Naive thymus-derived CD8-positive, alpha-beta T cell (primary cell): ENCODE data around the gene CD226. TPM values are rescaled to one million over a fixed set of nuclear protein-coding genes. Genes with fewer than 3 reads are reported as not detected.

Experiments used
- ATAC-seq, 2 donors: fragments of 150-1000 bp; cut with Tn5 transposase in 1 of 2; sonication (Bioruptor Pico), chemical (Tn5 transposase) in 1 of 2; 1 replicate in 1 of 2; 2 replicates in 1 of 2; pipeline ENCODE4 v1.10.0; 2021; ENCODE audit warnings: mild to moderate bottlenecking in 2 of 2, moderate library complexity in 2 of 2
- POLR2A ChIA-PET: fragments of 350-600 bp; sonication (Branson Sonifier 250); formaldehyde crosslinking; loops from one replicate; lab custom pipeline; 2021; ENCODE audit warnings: antibody characterized with exemption; lab: Charles Lee
- DNase-seq, 10 donors: peaks; one replicate each; pipeline versions ENCODE4 v3.0.0 to v3.0.0-alpha.2; 2020 to 2022
- H3K27ac Mint-ChIP-seq, 10 donors: one replicate each; pipeline ENCODE4 v1.8.0; 2020 to 2022; ENCODE audit warnings: mild to moderate bottlenecking in 10 of 10, mixed read lengths in 10 of 10, moderate library complexity in 4 of 10, inconsistent platforms in 1 of 10
- H3K27me3 Mint-ChIP-seq, 5 donors: one replicate each; pipeline ENCODE4 v1.8.0; 2021 to 2022; ENCODE audit warnings: mixed read lengths in 5 of 5
- H3K36me3 Mint-ChIP-seq, 3 donors: one replicate each; pipeline ENCODE4 v1.8.0; 2020 to 2022; ENCODE audit warnings: mixed read lengths in 3 of 3, mild to moderate bottlenecking in 2 of 3, inconsistent platforms in 1 of 3
- H3K4me1 Mint-ChIP-seq, 4 donors: one replicate each; pipeline ENCODE4 v1.8.0; 2021 to 2022; ENCODE audit warnings: mixed read lengths in 4 of 4
- H3K4me3 Mint-ChIP-seq, 10 donors: one replicate each; pipeline ENCODE4 v1.8.0; 2020 to 2022; ENCODE audit warnings: mild to moderate bottlenecking in 10 of 10, mixed read lengths in 10 of 10, moderate library complexity in 6 of 10, inconsistent platforms in 1 of 10
- H3K9me3 Mint-ChIP-seq, 9 donors: one replicate each; pipeline ENCODE4 v1.8.0; 2020 to 2022; ENCODE audit warnings: mixed read lengths in 9 of 9, mild to moderate bottlenecking in 3 of 9, inconsistent platforms in 1 of 9, moderate library complexity in 1 of 9
- polyA plus RNA-seq, 3 donors: library from polyadenylated mRNA; unstranded; fragments of 300-500 nt; fragmentation: Illumina TruSeq; gene quantifications; one replicate each; pipeline ENCODE4 v1.2.3, GENCODE V29; 2021
- total RNA-seq, 8 experiments: library from RNA in 2 of 8; stranded (reverse) in 2 of 8; gene quantifications; one replicate each; pipeline ENCODE4 v1.2.3 and lab custom pipeline; 2021 to 2026

The CD226 gene
- 10 to 100 TPM; 24.6 to 26.1 TPM for total RNA-seq
- polyA plus RNA-seq = 10 to 100 TPM; 13.0 to 26.4 (median 15.6) TPM
- 16.3 to 72.4 (median 50.2) reads per million in 6 experiments for total RNA-seq (lab: John Stamatoyannopoulos, UW)

DNA sequence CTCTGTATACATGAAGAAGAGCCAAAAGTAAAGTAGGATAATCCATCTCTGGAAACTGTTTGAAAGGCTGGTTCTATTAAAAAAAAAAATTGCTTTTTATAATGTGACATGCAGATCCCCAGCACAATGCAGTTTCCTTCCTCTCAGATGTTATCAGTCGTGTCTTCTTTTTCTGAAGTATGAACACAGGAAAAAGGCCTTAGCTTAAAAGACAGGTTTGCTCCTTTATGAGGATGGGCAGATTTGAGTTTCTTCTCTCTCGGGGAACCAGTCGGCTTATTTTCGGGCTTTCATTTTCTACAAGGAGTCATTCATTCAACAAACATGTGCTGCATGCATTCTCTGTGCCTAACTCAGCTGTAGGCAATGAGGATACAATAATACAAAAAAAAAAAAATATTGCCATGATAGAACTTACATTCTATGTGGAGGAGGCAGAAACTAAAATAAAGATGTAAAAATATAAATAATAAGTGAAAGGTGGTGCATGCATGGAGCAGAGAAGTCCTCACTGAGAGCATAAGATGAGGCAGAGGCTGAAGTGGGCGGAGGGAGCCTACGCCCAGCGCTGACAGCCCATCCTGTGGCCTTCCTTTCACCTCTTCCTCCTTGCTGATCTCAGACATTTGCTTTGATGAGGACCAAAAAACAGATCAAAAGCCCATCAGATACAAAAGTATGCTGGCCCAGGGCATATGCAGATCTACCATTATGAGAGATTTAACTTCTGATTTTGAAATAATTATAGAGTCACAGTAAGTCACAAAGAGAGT is at the start of gene CD226:
CD226 (minus strand) TSS at position 513 of the 773 bp plus-strand sequence; CDS start at position 46, 467 bp downstream.
- H3K27me3 Mint-ChIP-seq = no peaks in the 10 kb centered on the region
- ATAC-seq (peak; percentile 72 to 81), DNase-seq (peak in 4 of 10 donors; percentile 14 to 60 (median 52))
- peak within 1 kb of the TSS in 6 of 10 donors; percentile 78 to 90 (median 86) for H3K4me3 Mint-ChIP-seq
- POLR2A ChIA-PET = interaction anchor here (1.0 to 5.2 kb wide), 4 partner anchors 8 to 50 kb away, joined by 6 to 33 read pairs (median 16); no protein-coding TSS in a partner anchor
- peak within 1 kb of the TSS in 3 of 10 donors; percentile 91 to 94 (median 93) for H3K27ac Mint-ChIP-seq
- H3K9me3 Mint-ChIP-seq = peaks cover 0 to 8% (median 3%) of the 10 kb centered on the region in 9 donors
- peaks cover 0 to 55% (median 22%) of the 10 kb centered on the region in 4 donors for H3K4me1 Mint-ChIP-seq
- peaks cover 5 to 28% (median 21%) of the 10 kb centered on the region in 3 donors for H3K36me3 Mint-ChIP-seq

DNA sequence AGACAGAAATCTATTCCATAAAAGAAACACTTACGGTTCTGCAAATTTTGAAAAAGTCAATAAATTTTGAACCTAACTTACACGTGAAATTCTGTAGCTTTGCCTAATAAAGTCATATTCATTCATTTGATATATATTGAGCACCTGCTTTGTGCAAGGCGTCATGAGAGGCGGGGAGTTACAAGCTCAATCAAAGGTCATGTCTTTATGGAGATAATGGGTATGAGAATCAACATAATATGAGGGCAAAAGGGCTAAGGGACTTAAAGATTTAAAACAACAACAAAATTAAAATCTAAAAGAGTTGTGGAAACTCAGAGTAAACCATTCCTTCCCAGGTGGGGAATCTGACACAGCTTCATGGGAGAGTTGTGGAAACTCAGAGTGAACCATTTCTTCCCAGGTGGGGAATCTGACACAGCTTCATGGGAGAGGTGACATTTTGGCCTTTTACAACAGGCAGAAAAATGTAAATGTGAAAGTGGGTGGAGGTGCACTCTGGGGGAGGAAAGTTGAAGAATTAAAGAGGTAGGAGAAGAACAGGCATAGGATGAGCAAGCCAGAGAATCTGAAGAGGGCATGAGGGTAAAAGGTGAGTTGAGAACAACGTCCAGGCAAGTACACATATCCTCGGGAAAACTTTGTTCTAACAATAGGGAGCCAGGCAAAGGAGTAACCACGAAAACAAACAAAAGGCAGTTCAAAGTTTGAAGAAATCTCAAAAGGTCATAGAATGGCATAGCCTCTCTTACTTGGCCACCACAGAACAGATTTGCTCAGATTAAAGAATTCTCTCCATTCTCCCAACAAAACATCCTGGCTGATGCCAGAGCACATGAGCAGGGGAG is 49.5 kb upstream of the CD226 start:
- DNase-seq = no peak
- Mint-ChIP-seq H3K27ac (peak overlapping the region in 3 of 10 donors; percentile 10 to 37 (median 11)), H3K27me3 (no peaks in the 10 kb centered on the region), H3K4me1 (peaks cover 0 to 14% (median 4%) of the 10 kb centered on the region in 4 donors), H3K9me3 (peaks cover 0 to 16% (median 3%) of the 10 kb centered on the region in 9 donors), H3K4me3 (no peak overlapping the region), H3K36me3 (peaks cover 17 to 64% (median 50%) of the 10 kb centered on the region in 3 donors)
- ATAC-seq = no peak
- POLR2A ChIA-PET = no interaction called here

DNA sequence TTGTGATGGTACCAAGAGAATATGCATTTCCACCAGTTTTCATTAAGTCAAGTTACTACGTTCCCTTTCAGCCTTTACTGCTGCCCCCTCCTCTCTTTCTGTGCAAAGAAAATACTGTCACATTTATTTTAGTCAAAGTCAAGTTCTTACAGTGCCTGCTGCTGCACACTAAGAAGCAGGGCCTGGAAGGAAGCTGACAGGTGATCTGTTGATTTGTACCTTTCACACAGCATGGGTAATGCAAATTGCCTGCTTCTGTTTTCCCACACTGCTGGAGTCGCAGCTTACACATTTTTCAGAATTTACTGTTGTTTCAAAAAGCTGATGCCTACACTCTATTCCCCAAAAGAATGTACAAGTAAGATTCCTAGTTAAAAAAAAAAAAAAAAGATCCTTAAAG is 48.7 kb upstream of the CD226 start:
- Mint-ChIP-seq H3K4me3 (no peak overlapping the region), H3K27me3 (no peaks in the 10 kb centered on the region), H3K27ac (no peak overlapping the region), H3K4me1 (peaks cover 0 to 14% (median 4%) of the 10 kb centered on the region in 4 donors), H3K9me3 (peaks cover 0 to 21% (median 6%) of the 10 kb centered on the region in 9 donors), H3K36me3 (peaks cover 17 to 64% (median 43%) of the 10 kb centered on the region in 3 donors)
- DNase-seq (no peak), ATAC-seq (no peak)
- POLR2A ChIA-PET = no interaction called here

DNA sequence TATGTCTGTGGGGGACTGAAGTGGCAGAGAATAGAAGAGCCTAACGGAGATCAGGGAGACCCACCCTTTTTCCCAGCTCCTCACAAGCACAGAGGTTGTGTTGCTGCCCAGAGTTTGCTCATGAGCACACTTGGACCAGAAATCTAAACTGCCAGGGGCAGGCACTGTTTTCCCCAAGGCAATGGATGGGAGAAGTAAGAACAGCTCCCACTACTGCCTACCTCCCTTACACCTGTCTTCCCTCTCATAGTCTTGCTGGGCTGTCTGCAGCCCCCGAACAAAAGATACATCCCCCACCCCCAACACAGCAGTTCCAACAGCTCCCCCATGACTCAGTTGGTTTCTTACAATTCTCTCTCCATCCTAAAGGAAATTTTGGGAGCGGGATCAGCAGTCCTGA is 48.1 kb upstream of the CD226 start:
- Mint-ChIP-seq H3K27me3 (no peaks in the 10 kb centered on the region), H3K4me1 (peaks cover 0 to 11% (median 3%) of the 10 kb centered on the region in 4 donors), H3K36me3 (peaks cover 17 to 62% (median 36%) of the 10 kb centered on the region in 3 donors), H3K4me3 (no peak overlapping the region), H3K9me3 (peaks cover 0 to 26% (median 8%) of the 10 kb centered on the region in 9 donors), H3K27ac (no peak overlapping the region)
- no peak for ATAC-seq
- POLR2A ChIA-PET = no interaction called here
- no peak for DNase-seq

DNA sequence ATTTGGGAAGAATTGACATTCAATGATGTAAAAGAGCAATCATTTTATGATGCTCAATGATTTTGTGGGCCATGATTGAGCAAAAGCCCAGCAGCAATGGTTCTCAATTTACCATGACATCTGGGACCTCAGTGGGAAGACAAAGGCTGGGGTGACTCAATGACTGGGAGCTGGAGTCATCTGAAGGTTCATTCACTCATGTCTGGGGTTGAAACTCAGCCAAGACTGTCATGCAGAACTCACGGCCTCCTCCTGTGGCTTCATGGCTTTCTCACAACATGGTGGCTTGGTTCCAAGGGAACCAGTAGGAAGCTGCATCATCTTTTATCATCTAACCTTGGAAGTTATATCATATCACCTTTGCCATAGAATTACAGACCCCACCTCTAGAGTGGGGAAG is 45.1 kb upstream of the CD226 start:
- no peak overlapping the region for H3K4me3 Mint-ChIP-seq
- ATAC-seq (no peak), DNase-seq (no peak)
- H3K27ac Mint-ChIP-seq = no peak overlapping the region
- no peaks in the 10 kb centered on the region for H3K27me3 Mint-ChIP-seq
- POLR2A ChIA-PET = no interaction called here
- peaks cover 16 to 46% (median 27%) of the 10 kb centered on the region in 9 donors for H3K9me3 Mint-ChIP-seq
- H3K4me1 Mint-ChIP-seq = peaks cover 0 to 11% (median 1%) of the 10 kb centered on the region in 4 donors
- H3K36me3 Mint-ChIP-seq = peaks cover 34 to 76% (median 44%) of the 10 kb centered on the region in 3 donors

DNA sequence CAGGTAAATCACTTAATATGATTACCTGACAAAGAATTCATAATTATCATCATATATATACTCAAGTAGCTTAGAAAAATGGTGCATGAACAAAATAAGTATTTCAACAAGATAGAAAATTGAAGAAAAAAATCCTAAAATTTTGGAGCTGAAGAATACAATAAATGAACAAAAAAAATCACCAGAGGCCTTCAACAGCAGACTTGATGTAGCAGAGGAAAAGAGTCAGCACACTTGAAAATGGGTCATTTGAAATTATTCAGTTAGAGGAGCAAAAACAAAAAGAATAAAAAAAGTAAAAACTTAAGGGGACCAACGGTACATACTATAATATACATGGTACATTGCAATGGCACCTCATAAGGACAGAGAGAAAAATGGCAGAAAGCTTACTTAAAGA is 40.2 kb upstream of the CD226 start:
- peaks cover 0 to 2% (median under 1%) of the 10 kb centered on the region in 4 donors for H3K4me1 Mint-ChIP-seq
- H3K9me3 Mint-ChIP-seq = peaks cover 15 to 51% (median 40%) of the 10 kb centered on the region in 9 donors
- no peak for DNase-seq
- no peaks in the 10 kb centered on the region for H3K27me3 Mint-ChIP-seq
- POLR2A ChIA-PET = no interaction called here
- H3K4me3 Mint-ChIP-seq = no peak overlapping the region
- peaks cover 29 to 64% (median 33%) of the 10 kb centered on the region in 3 donors for H3K36me3 Mint-ChIP-seq
- ATAC-seq = no peak
- H3K27ac Mint-ChIP-seq = no peak overlapping the region

DNA sequence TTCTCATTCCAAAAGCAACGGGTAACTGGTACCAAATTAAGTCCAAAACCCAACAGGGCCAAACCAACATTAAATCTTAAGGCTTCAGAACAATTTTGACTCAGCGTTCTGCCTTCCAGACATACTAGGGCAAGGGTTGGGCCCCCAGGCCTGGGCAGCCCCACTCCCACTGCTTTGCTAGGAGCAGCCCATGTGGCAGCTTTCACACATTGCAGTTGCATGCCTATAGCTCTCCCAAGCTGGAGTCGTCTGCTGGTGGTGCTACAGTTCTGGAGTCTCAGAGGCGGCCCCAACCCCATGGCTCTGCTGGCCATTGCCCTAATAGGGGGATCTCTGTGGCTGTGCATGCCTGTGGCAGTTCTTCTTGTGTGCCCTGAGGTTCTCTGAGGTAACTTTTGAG is 37.6 kb upstream of the CD226 start:
- no peak overlapping the region for H3K27ac Mint-ChIP-seq
- H3K4me1 Mint-ChIP-seq = peaks cover 13 to 29% (median 27%) of the 10 kb centered on the region in 4 donors
- H3K4me3 Mint-ChIP-seq = no peak overlapping the region
- H3K36me3 Mint-ChIP-seq = peaks cover 29 to 41% (median 32%) of the 10 kb centered on the region in 3 donors
- H3K27me3 Mint-ChIP-seq = no peaks in the 10 kb centered on the region
- H3K9me3 Mint-ChIP-seq = peaks cover 9 to 36% (median 28%) of the 10 kb centered on the region in 9 donors
- POLR2A ChIA-PET = no interaction called here
- no peak for DNase-seq
- ATAC-seq = no peak

DNA sequence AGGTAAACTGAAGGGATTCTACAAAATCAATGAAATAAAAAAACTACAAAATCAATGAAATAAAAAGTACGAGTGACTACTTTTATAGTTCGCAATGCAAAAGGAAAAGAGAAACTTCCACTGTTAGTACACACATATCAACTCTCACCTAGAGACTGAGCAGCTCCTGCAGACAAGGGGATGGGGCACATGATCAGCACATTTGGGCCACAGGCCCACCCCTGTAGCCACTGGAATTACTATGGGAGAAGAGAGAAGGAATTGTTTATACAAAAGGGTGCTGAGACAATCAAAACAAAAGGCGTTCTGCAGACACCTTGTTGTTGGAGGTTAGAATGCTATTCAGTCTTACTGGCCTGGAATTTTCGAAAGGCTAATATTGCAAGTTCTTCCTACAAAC is 34.7 kb upstream of the CD226 start:
- no peaks in the 10 kb centered on the region for H3K27me3 Mint-ChIP-seq
- peaks cover 2 to 12% (median 8%) of the 10 kb centered on the region in 9 donors for H3K9me3 Mint-ChIP-seq
- peaks cover 17 to 35% (median 30%) of the 10 kb centered on the region in 4 donors for H3K4me1 Mint-ChIP-seq
- POLR2A ChIA-PET = interaction anchor here (0.6 kb wide), 1 partner anchor 17 kb away, joined by 3 read pairs; no protein-coding TSS in a partner anchor
- DNase-seq = no peak
- peak overlapping the region; percentile 44 to 91 (median 63) for H3K27ac Mint-ChIP-seq
- ATAC-seq = no peak
- H3K4me3 Mint-ChIP-seq = peak overlapping the region in 6 of 10 donors; percentile 13 to 73 (median 36)
- H3K36me3 Mint-ChIP-seq = peaks cover 9 to 20% (median 13%) of the 10 kb centered on the region in 3 donors

DNA sequence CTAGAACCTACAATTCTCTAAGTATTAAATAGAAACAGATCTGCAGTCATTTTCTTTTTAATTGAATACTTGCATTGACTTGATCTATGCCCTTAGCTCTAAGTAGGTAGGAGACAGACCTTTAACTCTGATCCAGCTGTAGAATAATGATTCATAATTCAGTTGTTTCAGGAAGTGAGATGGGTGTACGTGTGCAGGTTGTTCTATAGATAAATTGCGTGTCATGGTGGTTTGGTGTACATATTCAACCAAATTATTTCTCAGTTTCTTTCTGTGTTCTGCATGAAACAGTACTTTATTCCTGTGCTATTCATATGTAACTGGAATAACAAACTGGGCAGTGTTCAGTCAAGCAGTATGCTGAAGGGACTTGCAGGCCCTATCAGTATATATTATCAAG is 34.3 kb upstream of the CD226 start:
- Mint-ChIP-seq H3K36me3 (peaks cover 9 to 20% (median 10%) of the 10 kb centered on the region in 3 donors), H3K4me3 (peak overlapping the region in 6 of 10 donors; percentile 2 to 39 (median 20)), H3K27me3 (no peaks in the 10 kb centered on the region), H3K4me1 (peaks cover 17 to 35% (median 30%) of the 10 kb centered on the region in 4 donors), H3K27ac (peak overlapping the region; percentile 37 to 86 (median 68)), H3K9me3 (peaks cover 2 to 12% (median 6%) of the 10 kb centered on the region in 9 donors)
- DNase-seq (no peak), ATAC-seq (peak in 1 of 2 donors; percentile 53)
- POLR2A ChIA-PET = interaction anchor here (0.6 kb wide), 1 partner anchor 17 kb away, joined by 3 read pairs; no protein-coding TSS in a partner anchor

DNA sequence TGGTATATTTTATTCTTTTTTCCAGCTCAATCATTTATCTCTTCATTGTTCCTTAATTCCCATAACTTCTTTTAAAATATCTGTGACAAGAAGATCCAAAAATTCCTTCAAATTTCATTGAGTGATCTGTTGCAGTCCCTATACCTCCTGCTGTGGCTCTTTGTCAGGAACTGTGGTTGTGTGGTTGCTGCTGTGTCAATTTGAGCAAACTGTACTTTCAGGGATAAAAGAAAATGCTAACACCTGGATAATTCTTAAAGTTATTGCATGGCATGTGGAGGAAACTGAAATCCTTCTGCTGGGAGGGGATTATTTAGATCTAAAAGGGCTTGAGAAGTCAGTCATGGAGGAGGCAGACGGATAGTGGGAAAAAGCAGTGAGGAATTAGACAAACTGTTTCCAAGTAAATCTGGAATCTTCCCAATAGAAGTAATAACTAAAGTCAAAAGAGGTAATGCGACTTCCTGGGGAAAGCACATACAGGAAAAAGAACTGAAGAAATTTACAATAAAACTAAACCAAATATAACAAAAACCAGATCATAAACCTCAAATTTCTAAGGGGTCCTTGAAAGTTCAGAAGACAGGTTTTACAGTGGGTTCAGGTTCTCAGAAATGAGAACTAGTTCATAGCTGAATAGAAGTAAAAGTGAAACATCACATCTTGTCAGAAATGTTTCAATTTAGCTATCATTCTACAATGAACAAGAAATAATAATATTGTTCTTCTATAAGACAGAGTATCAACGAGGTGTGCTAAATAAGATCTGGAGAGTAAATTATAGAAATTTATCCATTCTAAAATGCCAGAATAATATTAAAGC is 33.5 kb upstream of the CD226 start:
- Mint-ChIP-seq H3K27ac (peak overlapping the region; percentile 23 to 86 (median 72)), H3K36me3 (peaks cover 4 to 21% (median 8%) of the 10 kb centered on the region in 3 donors), H3K4me3 (peak overlapping the region in 9 of 10 donors; percentile 2 to 63 (median 39)), H3K4me1 (peaks cover 17 to 35% (median 30%) of the 10 kb centered on the region in 4 donors), H3K27me3 (no peaks in the 10 kb centered on the region), H3K9me3 (peaks cover 0 to 18% (median 7%) of the 10 kb centered on the region in 9 donors)
- ATAC-seq (no peak), DNase-seq (no peak)
- POLR2A ChIA-PET = no interaction called here

DNA sequence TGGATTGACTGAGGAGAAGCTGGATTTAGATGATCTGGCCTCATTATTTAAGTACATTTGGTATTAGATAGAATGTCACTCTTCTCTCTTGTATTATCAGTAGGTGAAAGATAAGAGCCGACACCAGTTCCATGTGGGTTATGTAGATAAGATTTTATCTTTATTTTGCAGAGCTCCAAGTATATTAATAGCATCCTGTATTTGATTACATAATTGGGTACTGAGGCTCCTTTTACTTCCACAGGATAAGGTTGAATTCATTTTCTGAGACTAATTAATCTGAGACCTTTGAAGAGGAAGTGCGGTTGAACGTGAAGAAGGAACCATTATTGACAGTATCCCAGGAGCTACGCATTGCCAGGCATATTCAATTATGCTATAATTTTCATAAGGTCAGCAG is 32.8 kb upstream of the CD226 start:
- ATAC-seq (no peak), DNase-seq (no peak)
- Mint-ChIP-seq H3K27me3 (no peaks in the 10 kb centered on the region), H3K4me1 (peaks cover 17 to 35% (median 30%) of the 10 kb centered on the region in 4 donors), H3K36me3 (peaks cover 2 to 19% (median 14%) of the 10 kb centered on the region in 3 donors), H3K4me3 (peak overlapping the region in 2 of 10 donors; percentile 21 to 39), H3K27ac (peak overlapping the region in 4 of 10 donors; percentile 38 to 86 (median 60)), H3K9me3 (peaks cover 0 to 23% (median 13%) of the 10 kb centered on the region in 9 donors)
- POLR2A ChIA-PET = no interaction called here
